GM11168 (cell line): ENCODE measurements around the gene FOXO1.
"Not testable (repeated sequence)": the region's sequence is repeated elsewhere in the genome, so short reads cannot be mapped to it uniquely, and the experiment has no call there.

ENCODE experiments used
- in situ Hi-C: fragments of 300-500 bp; cut with MboI; formaldehyde crosslinking; loops from one replicate; pipeline ENCODE4 v1.12.0; 2022; ENCODE audit warnings: low sequenced_read_pairs; ENCODE audit not compliant: unreplicated experiment

FOXO1 gene

GRCh38 chr13:40667622-40667978, 1.2 kb upstream of the FOXO1 start:
- in situ Hi-C loops, result no loop called here

GRCh38 chr13:40666933-40667621, 636 bp upstream of the FOXO1 start:
- in situ Hi-C loops, result no loop called here

- in situ Hi-C loops, result no loop called here
These were observed 1.1 kb downstream of the FOXO1 start for GRCh38 chr13:40665126-40666044.

- in situ Hi-C loops, result no loop called here
These were observed 1.9 kb downstream of the FOXO1 start for GRCh38 chr13:40664350-40665125.

- in situ Hi-C loops, result not testable (repeated sequence)
These were observed 2.4 kb downstream of the FOXO1 start for GRCh38 chr13:40664100-40664349.

GRCh38 chr13:40662866-40663265, 3.6 kb downstream of the FOXO1 start:
- in situ Hi-C loops, result no loop called here

- in situ Hi-C loops, result no loop called here
These were observed 4.4 kb downstream of the FOXO1 start for GRCh38 chr13:40661875-40662665.

GRCh38 chr13:40660692-40661091, 5.7 kb downstream of the FOXO1 start:
- in situ Hi-C loops, result no loop called here

- in situ Hi-C loops, result no loop called here
These were observed 6.2 kb downstream of the FOXO1 start for GRCh38 chr13:40660141-40660664.

GRCh38 chr13:40657951-40658350, 8.5 kb downstream of the FOXO1 start:
- in situ Hi-C loops, result no loop called here

GRCh38 chr13:40657307-40657706, 9.1 kb downstream of the FOXO1 start:
- in situ Hi-C loops, result no loop called here

- in situ Hi-C loops, result no loop called here
These were observed 10.1 kb downstream of the FOXO1 start for GRCh38 chr13:40656358-40656757.

- in situ Hi-C loops, result no loop called here
These were observed 12.7 kb downstream of the FOXO1 start for GRCh38 chr13:40653527-40654318.

GRCh38 chr13:40652588-40652940, 13.9 kb downstream of the FOXO1 start:
- in situ Hi-C loops, result no loop called here

GRCh38 chr13:40651866-40652587, 14.4 kb downstream of the FOXO1 start:
- in situ Hi-C loops, result no loop called here

- in situ Hi-C loops, result no loop called here
These were observed 17.6 kb downstream of the FOXO1 start for GRCh38 chr13:40648841-40649240.

- in situ Hi-C loops, result no loop called here
These were observed 18.4 kb downstream of the FOXO1 start for GRCh38 chr13:40648040-40648439.

GRCh38 chr13:40644838-40645604, 21.4 kb downstream of the FOXO1 start:
- in situ Hi-C loops, result no loop called here
